CD14-positive monocyte (primary cell): Measurements from ENCODE around the gene AMN1. TPM values are rescaled to one million over a fixed set of nuclear protein-coding genes. Genes with fewer than 3 reads are reported as not detected.

Experiments
- DNase-seq, 3 donors: peaks; one replicate each; pipeline ENCODE4 v3.0.0-alpha.2; 2011 to 2022
- H2AFZ ChIP-seq: 2 replicates; pipeline ENCODE4 v1.6.0; 2012; ENCODE audit warnings: mild to moderate bottlenecking, low read depth, low read length, inconsistent platforms; ENCODE audit not compliant: insufficient read depth, poor library complexity, severe bottlenecking
- H3K27ac ChIP-seq, 2 donors: 1 replicate in 1 of 2; 2 replicates in 1 of 2; pipeline ENCODE4 v1.5.1; 2012 to 2013; ENCODE audit warnings: low read length in 2 of 2, control low read depth in 1 of 2, inconsistent platforms in 1 of 2, low read depth in 1 of 2, mild to moderate bottlenecking in 1 of 2
- H3K27me3 ChIP-seq, 2 donors: one replicate each; pipeline versions ENCODE4 v1.6.0 to v1.6.1; 2011 to 2013; ENCODE audit warnings: low read length in 2 of 2; ENCODE audit not compliant: control insufficient read depth in 2 of 2, insufficient read depth in 2 of 2
- H3K36me3 ChIP-seq, 2 donors: replicated peaks in 1 of 2; 1 replicate in 1 of 2; 2 replicates in 1 of 2; pipeline versions ENCODE4 v1.5.1 to v1.6.1; 2012 to 2013; ENCODE audit warnings: low read length in 2 of 2, control low read depth in 1 of 2, inconsistent platforms in 1 of 2, mild to moderate bottlenecking in 1 of 2; ENCODE audit not compliant: insufficient read depth in 2 of 2, control insufficient read depth in 1 of 2
- H3K4me1 ChIP-seq, 2 donors: 1 replicate in 1 of 2; 2 replicates in 1 of 2; pipeline versions ENCODE4 v1.5.1 to v1.6.1; 2012 to 2013; ENCODE audit warnings: low read length in 2 of 2, control low read depth in 1 of 2, inconsistent platforms in 1 of 2, mild to moderate bottlenecking in 1 of 2, moderate library complexity in 1 of 2; ENCODE audit not compliant: insufficient read depth in 2 of 2, control insufficient read depth in 1 of 2
- H3K4me2 ChIP-seq: replicated peaks from 2 replicates; pipeline ENCODE3; 2012; ENCODE audit warnings: low read length, moderate library complexity, mild to moderate bottlenecking; ENCODE audit not compliant: poor library complexity, severe bottlenecking; ENCODE audit errors: extremely low read depth
- H3K4me3 ChIP-seq, 3 experiments: fragments of 200-600 bp in 1 of 3; sonication (generic) in 1 of 3; replicated peaks in 1 of 3; 1 replicate in 2 of 3; 2 replicates in 1 of 3; pipeline ENCODE4 v1.5.1; 2011 to 2013; ENCODE audit warnings: low read length in 3 of 3, mild to moderate bottlenecking in 3 of 3, control low read depth in 2 of 3, low read depth in 2 of 3, inconsistent platforms in 1 of 3, moderate library complexity in 1 of 3
- H3K79me2 ChIP-seq: 2 replicates; pipeline ENCODE4 v1.6.0; 2012; ENCODE audit warnings: mild to moderate bottlenecking, control low read depth, inconsistent platforms, low read length, moderate library complexity; ENCODE audit not compliant: insufficient read depth
- H3K9ac ChIP-seq: 2 replicates; pipeline ENCODE4 v1.6.0; 2017; ENCODE audit warnings: low read length, mild to moderate bottlenecking; ENCODE audit not compliant: insufficient read depth, poor library complexity, severe bottlenecking
- H3K9me3 ChIP-seq, 2 donors: replicated peaks in 1 of 2; 1 replicate in 1 of 2; 2 replicates in 1 of 2; pipeline versions ENCODE4 v1.5.1 to v1.6.1; 2012 to 2013; ENCODE audit warnings: low read length in 2 of 2, control low read depth in 1 of 2; ENCODE audit not compliant: control insufficient read depth in 1 of 2, insufficient read depth in 1 of 2
- H4K20me1 ChIP-seq: 2 replicates; pipeline ENCODE4 v1.6.0; 2012; ENCODE audit warnings: mild to moderate bottlenecking, low read length, control low read depth, moderate library complexity; ENCODE audit not compliant: insufficient read depth
- H3K27ac Mint-ChIP-seq, 7 donors: one replicate each; pipeline ENCODE4 v1.8.0; 2020; ENCODE audit warnings: mild to moderate bottlenecking in 7 of 7, mixed read lengths in 7 of 7, moderate library complexity in 6 of 7, inconsistent platforms in 2 of 7
- H3K27me3 Mint-ChIP-seq, 3 donors: one replicate each; pipeline ENCODE4 v1.8.0; 2021 to 2022; ENCODE audit warnings: low read depth in 3 of 3, mild to moderate bottlenecking in 3 of 3, mixed read lengths in 3 of 3, moderate library complexity in 3 of 3, inconsistent platforms in 1 of 3
- H3K36me3 Mint-ChIP-seq, 2 donors: one replicate each; pipeline ENCODE4 v1.8.0; 2020; ENCODE audit warnings: mixed read lengths in 2 of 2, inconsistent platforms in 1 of 2, mild to moderate bottlenecking in 1 of 2
- H3K4me1 Mint-ChIP-seq: one replicate; pipeline ENCODE4 v1.8.0; 2020; ENCODE audit warnings: mild to moderate bottlenecking, mixed read lengths
- H3K4me3 Mint-ChIP-seq, 2 donors: one replicate each; pipeline ENCODE4 v1.8.0; 2020; ENCODE audit warnings: mild to moderate bottlenecking in 2 of 2, mixed read lengths in 2 of 2, moderate library complexity in 1 of 2
- H3K9me3 Mint-ChIP-seq, 7 donors: one replicate each; pipeline ENCODE4 v1.8.0; 2020 to 2022; ENCODE audit warnings: mixed read lengths in 7 of 7, mild to moderate bottlenecking in 6 of 7, moderate library complexity in 6 of 7, inconsistent platforms in 2 of 7
- WGBS: methylation state at CpG from one replicate; pipeline ENCODE4 v1.1.5; 2013; ENCODE audit warnings: missing lambda C conversion rate; ENCODE audit not compliant: insufficient coverage; 5-methylcytosine and 5-hydroxymethylcytosine counted together
- intact Hi-C, 2 donors: fragments of 100-400 bp; cut with micrococcal nuclease; formaldehyde crosslinking; loops; one replicate each; pipeline versions ENCODE4 v1.15.0 to v1.15.1; 2023
- polyA plus RNA-seq, 3 donors: library from polyadenylated mRNA; depleted of rRNA in 1 of 3; unstranded in 2 of 3; stranded (reverse) in 1 of 3; fragments of 300-500 nt in 2 of 3; fragments of >200 nt in 1 of 3; fragmentation: Illumina TruSeq in 2 of 3; gene quantifications; 1 replicate in 2 of 3; 2 replicates in 1 of 3; pipeline ENCODE4 v1.2.3, GENCODE V29; 2012 to 2021
- TF ChIP-seq, protein P1 (sequence below): fragments of 200-600 bp; IDR thresholded peaks from one replicate; pipeline ENCODE4 v1.8.0; 2022; ENCODE audit warnings: antibody characterized with exemption, mild to moderate bottlenecking

Gene AMN1
- polyA plus RNA-seq, 3 donors, result 6.0 to 7.8 (median 7.4) TPM

DNA sequence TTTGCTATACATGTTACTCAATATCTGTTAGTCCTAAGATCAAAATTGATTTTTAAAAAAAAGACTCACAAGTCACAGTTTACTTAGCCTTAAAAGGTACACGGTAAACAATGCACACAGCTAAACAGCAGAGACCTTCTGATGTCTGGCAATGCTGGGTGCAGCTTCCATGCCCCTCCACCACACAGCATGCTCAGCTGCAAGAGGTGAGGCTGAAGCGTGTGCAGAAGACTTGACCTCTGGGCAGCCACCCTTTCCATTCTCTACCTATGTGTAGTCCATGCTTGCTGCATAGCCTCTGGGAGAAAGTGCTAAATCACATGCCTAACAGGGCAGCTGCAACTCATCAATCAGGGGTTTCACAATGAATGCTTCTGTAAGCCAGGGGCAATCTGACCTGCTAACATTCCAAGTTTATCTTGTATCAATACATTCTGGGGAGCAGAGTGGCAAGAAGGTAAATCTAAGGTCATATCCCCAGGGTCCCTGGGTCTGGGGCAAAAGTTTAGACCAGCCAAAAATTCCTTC, 44.5 kb upstream of the AMN1 start:
- H4K20me1 ChIP-seq, result no peaks in the 10 kb centered on the region
- WGBS, result 100% methylated on average over 1 of the region's 2 CpGs
- H3K27ac Mint-ChIP-seq, result peak overlapping the region in 1 of 7 donors; percentile 10
- no peaks in the 10 kb centered on the region for H3K36me3 ChIP-seq
- H3K4me1 Mint-ChIP-seq, result peaks cover 12% of the 10 kb centered on the region
- peaks cover 0 to 3% (median 0%) of the 10 kb centered on the region in 3 donors for H3K27me3 Mint-ChIP-seq
- no peak overlapping the region for H3K4me2 ChIP-seq
- intact Hi-C loops, result no loop called here
- H3K27ac ChIP-seq, result no peak overlapping the region
- no peak for DNase-seq
- peak overlapping the region; percentile 59 for H2AFZ ChIP-seq
- peaks cover 0 to 5% (median 0%) of the 10 kb centered on the region in 7 donors for H3K9me3 Mint-ChIP-seq
- H3K27me3 ChIP-seq, result no peaks in the 10 kb centered on the region
- H3K9ac ChIP-seq, result no peak overlapping the region
- H3K4me3 ChIP-seq, result no peak overlapping the region
- H3K9me3 ChIP-seq, result no peaks in the 10 kb centered on the region
- no peaks in the 10 kb centered on the region for H3K79me2 ChIP-seq
- H3K4me1 ChIP-seq, result no peaks in the 10 kb centered on the region
- TF ChIP-seq, protein P1, sequence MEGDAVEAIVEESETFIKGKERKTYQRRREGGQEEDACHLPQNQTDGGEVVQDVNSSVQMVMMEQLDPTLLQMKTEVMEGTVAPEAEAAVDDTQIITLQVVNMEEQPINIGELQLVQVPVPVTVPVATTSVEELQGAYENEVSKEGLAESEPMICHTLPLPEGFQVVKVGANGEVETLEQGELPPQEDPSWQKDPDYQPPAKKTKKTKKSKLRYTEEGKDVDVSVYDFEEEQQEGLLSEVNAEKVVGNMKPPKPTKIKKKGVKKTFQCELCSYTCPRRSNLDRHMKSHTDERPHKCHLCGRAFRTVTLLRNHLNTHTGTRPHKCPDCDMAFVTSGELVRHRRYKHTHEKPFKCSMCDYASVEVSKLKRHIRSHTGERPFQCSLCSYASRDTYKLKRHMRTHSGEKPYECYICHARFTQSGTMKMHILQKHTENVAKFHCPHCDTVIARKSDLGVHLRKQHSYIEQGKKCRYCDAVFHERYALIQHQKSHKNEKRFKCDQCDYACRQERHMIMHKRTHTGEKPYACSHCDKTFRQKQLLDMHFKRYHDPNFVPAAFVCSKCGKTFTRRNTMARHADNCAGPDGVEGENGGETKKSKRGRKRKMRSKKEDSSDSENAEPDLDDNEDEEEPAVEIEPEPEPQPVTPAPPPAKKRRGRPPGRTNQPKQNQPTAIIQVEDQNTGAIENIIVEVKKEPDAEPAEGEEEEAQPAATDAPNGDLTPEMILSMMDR, result no peak
- no peaks in the 10 kb centered on the region for H3K36me3 Mint-ChIP-seq
- no peak overlapping the region for H3K4me3 Mint-ChIP-seq

DNA sequence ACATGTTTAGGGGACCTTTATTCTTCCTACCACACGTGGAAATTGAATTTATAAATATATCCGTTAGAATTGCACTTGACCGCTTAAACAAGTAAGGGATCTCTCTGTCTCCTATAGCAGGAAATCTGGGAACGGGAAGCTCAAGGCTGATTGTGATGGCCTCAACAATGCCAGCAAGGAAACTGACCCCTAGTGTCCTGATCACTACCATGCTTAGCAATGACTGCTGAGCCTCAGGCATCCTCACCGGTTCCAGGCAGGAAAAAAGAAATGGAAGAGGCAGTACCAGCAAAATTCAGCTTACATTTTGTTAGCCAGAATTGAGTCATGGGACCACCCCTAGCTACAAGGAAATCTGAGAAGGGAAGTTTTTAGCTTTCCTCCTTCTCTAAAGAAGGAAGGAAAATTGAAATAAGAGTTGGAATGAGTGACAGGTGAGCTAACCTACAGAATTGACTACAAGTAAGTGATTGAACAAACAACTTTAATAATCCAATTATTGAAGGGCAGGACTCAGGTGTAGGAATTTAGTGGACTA, 43.9 kb upstream of the AMN1 start:
- Histone ChIP-seq H3K36me3 (no peaks in the 10 kb centered on the region), H4K20me1 (no peaks in the 10 kb centered on the region), H3K27ac (no peak overlapping the region), H2AFZ (no peak overlapping the region), H3K9ac (no peak overlapping the region), H3K4me3 (no peak overlapping the region), H3K79me2 (no peaks in the 10 kb centered on the region), H3K27me3 (no peaks in the 10 kb centered on the region), H3K4me1 (no peaks in the 10 kb centered on the region), H3K4me2 (no peak overlapping the region), H3K9me3 (no peaks in the 10 kb centered on the region)
- TF ChIP-seq, protein P1, result no peak
- no peaks in the 10 kb centered on the region for H3K36me3 Mint-ChIP-seq
- no peak overlapping the region for H3K4me3 Mint-ChIP-seq
- H3K27me3 Mint-ChIP-seq, result peaks cover 0 to 3% (median 0%) of the 10 kb centered on the region in 3 donors
- peak overlapping the region in 1 of 7 donors; percentile 9 for H3K27ac Mint-ChIP-seq
- intact Hi-C loops, result no loop called here
- DNase-seq, result no peak
- peaks cover 0 to 7% (median 2%) of the 10 kb centered on the region in 7 donors for H3K9me3 Mint-ChIP-seq
- peaks cover 12% of the 10 kb centered on the region for H3K4me1 Mint-ChIP-seq
- 100% methylated on average over 4 of the region's 5 CpGs for WGBS
